ENCODE measurements around the gene CKS2.
"Not testable (repeated sequence)": the region's sequence is repeated elsewhere in the genome, so short reads cannot be mapped to it uniquely, and the experiment has no call there.

CKS2 gene

GRCh38 chr9:89310475-89311345 is at the start of gene CKS2:
Gene CKS2 (plus strand): TSS chr9:89311195. CDS start chr9:89311293, 98 bp downstream.
- peak; percentile 97 for DNase-seq (ENCODE audit: low read depth)

- no peak for DNase-seq (ENCODE audit: low read depth)
These were observed 37.3 kb upstream of the CKS2 start for GRCh38 chr9:89273528-89274279.

GRCh38 chr9:89274838-89275237 is 36.2 kb upstream of the CKS2 start:
- DNase-seq (ENCODE audit: low read depth) = no peak

- not testable (repeated sequence) for DNase-seq (ENCODE audit: low read depth)
These were observed 35.0 kb upstream of the CKS2 start for GRCh38 chr9:89276040-89276439.

- no peak for DNase-seq (ENCODE audit: low read depth)
These were observed 34.0 kb upstream of the CKS2 start for GRCh38 chr9:89277043-89277442.

- DNase-seq (ENCODE audit: low read depth) = no peak
These were observed 33.5 kb upstream of the CKS2 start for GRCh38 chr9:89277454-89277853.

- no peak for DNase-seq (ENCODE audit: low read depth)
These were observed 32.4 kb upstream of the CKS2 start for GRCh38 chr9:89278551-89278950.

GRCh38 chr9:89278997-89279739 is 31.8 kb upstream of the CKS2 start:
- DNase-seq (ENCODE audit: low read depth) = no peak

- no peak for DNase-seq (ENCODE audit: low read depth)
These were observed 29.9 kb upstream of the CKS2 start for GRCh38 chr9:89281106-89281505.

GRCh38 chr9:89282248-89282968 is 28.6 kb upstream of the CKS2 start:
- not testable (repeated sequence) for DNase-seq (ENCODE audit: low read depth)

- DNase-seq (ENCODE audit: low read depth) = no peak
These were observed 26.9 kb upstream of the CKS2 start for GRCh38 chr9:89284076-89284475.

GRCh38 chr9:89291741-89292140 is 19.3 kb upstream of the CKS2 start:
- no peak for DNase-seq (ENCODE audit: low read depth)

GRCh38 chr9:89293014-89293413 is 18.0 kb upstream of the CKS2 start:
- no peak for DNase-seq (ENCODE audit: low read depth)

GRCh38 chr9:89295400-89295799 is 15.6 kb upstream of the CKS2 start:
- no peak for DNase-seq (ENCODE audit: low read depth)

GRCh38 chr9:89301996-89302395 is 9.0 kb upstream of the CKS2 start:
- DNase-seq (ENCODE audit: low read depth) = not testable (repeated sequence)

GRCh38 chr9:89304020-89304833 is 6.8 kb upstream of the CKS2 start:
- DNase-seq (ENCODE audit: low read depth) = no peak

- no peak for DNase-seq (ENCODE audit: low read depth)
These were observed 6.2 kb upstream of the CKS2 start for GRCh38 chr9:89304834-89305188.

- no peak for DNase-seq (ENCODE audit: low read depth)
These were observed 5.1 kb upstream of the CKS2 start for GRCh38 chr9:89305868-89306267.

- DNase-seq (ENCODE audit: low read depth) = no peak
These were observed 1.8 kb upstream of the CKS2 start for GRCh38 chr9:89309166-89309565.

GRCh38 chr9:89309608-89310474 is 1.2 kb upstream of the CKS2 start:
- DNase-seq (ENCODE audit: low read depth) = no peak

All from stimulated activated CD8-positive, alpha-beta memory T cell treated with anti-CD3 and anti-CD28 coated beads, Interleukin-15, amount 100 ng/mL, for 24 hours (primary cell).